PFSK-1 (cell line): Measurements from ENCODE around the gene AGTR1.

Source experiments
- FOXP2 ChIP-seq: optimal IDR thresholded peaks from 2 replicates; pipeline ENCODE3; 2011; ENCODE audit warnings: borderline replicate concordance, control low read depth, inconsistent platforms; ENCODE audit not compliant: insufficient read depth; ENCODE audit errors: extremely low read length, extremely low read depth
- POLR2AphosphoS5 ChIP-seq: IDR thresholded peaks from 2 replicates; pipeline ENCODE4 v1.6.1; 2012; ENCODE audit warnings: low read depth, mild to moderate bottlenecking, control low read depth, low read length, moderate library complexity
- SIN3A ChIP-seq: IDR thresholded peaks from 2 replicates; pipeline ENCODE4 v1.6.1; 2012; ENCODE audit warnings: mild to moderate bottlenecking, low read length, moderate library complexity, borderline replicate concordance; ENCODE audit not compliant: insufficient read depth
- TAF1 ChIP-seq: IDR thresholded peaks from 2 replicates; pipeline ENCODE4 v1.6.1; 2012; ENCODE audit warnings: low read length, control low read depth, borderline replicate concordance; ENCODE audit not compliant: insufficient read depth
- TF ChIP-seq, protein P1 (sequence below), 2 experiments: IDR thresholded peaks; 2 replicates each; pipeline versions ENCODE4 v1.6.1 to v1.8.0; 2011 to 2012; ENCODE audit warnings: low read depth in 2 of 2, low read length in 2 of 2, control low read depth in 1 of 2, inconsistent platforms in 1 of 2, mild to moderate bottlenecking in 1 of 2, moderate library complexity in 1 of 2; ENCODE audit not compliant: insufficient read depth in 1 of 2

The AGTR1 gene

DNA sequence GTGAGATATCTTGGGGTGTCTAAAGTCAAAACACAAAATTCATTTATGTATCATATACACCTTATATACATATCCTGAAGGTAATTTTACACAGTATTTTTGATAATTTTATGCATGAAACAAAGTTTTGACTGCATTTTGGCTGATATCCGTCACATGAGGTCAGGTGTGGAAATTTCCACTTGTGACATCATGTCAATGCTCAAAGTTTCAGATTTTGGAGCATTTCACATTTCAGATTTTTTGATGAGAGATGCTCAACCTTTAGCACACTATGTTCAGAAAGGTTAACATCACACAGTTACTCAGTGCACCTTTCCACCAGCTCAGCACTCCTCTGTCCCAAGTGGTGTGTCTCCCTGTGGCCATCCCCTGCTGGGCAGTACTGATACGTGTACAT lies 92.2 kb downstream of the AGTR1 start:
- TF ChIP-seq, protein P1, sequence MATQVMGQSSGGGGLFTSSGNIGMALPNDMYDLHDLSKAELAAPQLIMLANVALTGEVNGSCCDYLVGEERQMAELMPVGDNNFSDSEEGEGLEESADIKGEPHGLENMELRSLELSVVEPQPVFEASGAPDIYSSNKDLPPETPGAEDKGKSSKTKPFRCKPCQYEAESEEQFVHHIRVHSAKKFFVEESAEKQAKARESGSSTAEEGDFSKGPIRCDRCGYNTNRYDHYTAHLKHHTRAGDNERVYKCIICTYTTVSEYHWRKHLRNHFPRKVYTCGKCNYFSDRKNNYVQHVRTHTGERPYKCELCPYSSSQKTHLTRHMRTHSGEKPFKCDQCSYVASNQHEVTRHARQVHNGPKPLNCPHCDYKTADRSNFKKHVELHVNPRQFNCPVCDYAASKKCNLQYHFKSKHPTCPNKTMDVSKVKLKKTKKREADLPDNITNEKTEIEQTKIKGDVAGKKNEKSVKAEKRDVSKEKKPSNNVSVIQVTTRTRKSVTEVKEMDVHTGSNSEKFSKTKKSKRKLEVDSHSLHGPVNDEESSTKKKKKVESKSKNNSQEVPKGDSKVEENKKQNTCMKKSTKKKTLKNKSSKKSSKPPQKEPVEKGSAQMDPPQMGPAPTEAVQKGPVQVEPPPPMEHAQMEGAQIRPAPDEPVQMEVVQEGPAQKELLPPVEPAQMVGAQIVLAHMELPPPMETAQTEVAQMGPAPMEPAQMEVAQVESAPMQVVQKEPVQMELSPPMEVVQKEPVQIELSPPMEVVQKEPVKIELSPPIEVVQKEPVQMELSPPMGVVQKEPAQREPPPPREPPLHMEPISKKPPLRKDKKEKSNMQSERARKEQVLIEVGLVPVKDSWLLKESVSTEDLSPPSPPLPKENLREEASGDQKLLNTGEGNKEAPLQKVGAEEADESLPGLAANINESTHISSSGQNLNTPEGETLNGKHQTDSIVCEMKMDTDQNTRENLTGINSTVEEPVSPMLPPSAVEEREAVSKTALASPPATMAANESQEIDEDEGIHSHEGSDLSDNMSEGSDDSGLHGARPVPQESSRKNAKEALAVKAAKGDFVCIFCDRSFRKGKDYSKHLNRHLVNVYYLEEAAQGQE (IDR thresholded peaks at IDR 0.05; ENCODE audit: insufficient read depth in 1 of 2, low read depth in 2 of 2, low read length in 2 of 2) = no peak
- TF ChIP-seq TAF1 (no peak), FOXP2 (no peak), SIN3A (no peak), POLR2AphosphoS5 (no peak)

DNA sequence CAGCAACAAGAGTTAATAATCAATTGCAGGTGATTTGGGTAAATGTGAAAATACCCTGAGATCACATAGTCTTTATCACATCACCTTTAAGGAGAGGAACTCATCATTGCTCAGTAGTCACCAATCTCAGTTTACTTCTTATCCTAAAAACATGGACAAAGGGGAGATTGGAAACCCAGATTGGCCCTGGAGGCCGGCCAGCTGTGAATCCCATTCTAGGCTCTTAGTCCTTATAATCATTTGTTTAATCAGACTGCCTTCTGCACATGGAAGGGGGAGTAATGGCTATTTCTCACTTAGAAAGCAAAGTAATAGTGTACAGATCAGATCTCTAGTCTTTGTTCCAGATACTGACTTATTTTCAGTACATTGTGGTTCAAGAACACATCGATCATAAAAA lies 92.7 kb downstream of the AGTR1 start:
- TF ChIP-seq SIN3A (no peak), TAF1 (no peak), FOXP2 (no peak), POLR2AphosphoS5 (no peak)
- TF ChIP-seq, protein P1 (IDR thresholded peaks at IDR 0.05; ENCODE audit: insufficient read depth in 1 of 2, low read depth in 2 of 2, low read length in 2 of 2) = no peak

DNA sequence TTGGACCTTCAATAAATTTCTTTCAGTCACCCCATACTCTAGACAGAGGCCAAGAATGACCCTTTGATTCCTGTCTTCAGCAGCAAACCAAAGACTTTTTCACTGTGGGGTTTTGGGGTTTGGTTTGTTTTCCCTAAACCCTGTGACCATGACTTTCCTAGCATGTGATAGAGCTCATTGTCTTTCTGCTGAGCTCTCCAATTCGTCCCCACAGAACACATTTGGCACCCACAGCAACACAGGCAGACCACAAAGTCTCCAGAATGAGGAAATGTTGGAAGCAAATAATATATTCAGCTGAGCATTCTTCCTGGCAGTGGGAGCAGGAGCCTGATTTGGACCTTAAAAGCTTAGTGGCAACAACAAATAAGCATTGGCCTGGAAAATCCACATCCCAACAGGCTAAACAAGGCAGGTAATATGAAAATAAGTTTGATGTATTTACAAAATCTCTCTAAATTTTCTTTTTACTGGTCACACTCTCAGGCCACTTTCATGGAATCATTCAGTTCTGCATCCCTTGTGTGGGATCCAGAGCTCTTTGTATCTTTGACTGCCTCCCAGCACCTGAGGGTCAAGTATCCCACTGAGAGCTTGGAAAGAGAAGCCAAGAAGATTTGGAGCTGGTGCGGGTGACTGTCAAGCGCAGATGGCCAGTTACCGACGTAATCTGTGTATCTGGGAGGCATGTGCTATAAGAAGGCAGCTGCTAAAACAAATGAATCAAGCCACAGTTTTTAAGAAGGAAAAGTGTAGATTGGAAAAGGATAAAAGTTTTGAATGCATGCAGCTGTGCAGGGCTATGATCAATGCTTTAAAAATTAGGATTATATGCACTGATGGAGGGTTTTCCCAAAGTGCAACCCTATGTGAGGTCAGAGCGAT lies 93.4 kb downstream of the AGTR1 start:
- TF ChIP-seq FOXP2 = no peak

DNA sequence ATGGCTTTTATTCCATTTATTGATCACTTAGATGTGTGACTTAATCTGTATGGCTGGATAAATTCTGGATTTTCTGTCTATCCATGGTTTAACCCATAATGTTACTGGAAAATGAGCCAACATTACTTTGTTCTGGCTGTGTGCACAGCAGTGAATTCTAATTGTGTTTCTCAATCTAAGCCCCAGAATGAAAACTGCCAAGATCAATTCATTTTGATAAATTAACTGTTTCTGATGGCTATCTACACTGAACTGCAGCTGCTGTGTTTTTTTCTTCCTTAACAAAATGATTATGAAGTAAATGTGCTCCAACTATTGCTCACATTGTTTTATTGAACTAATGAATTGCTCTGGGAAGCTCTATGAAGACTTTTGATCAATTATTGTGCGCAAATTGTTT lies 94.2 kb downstream of the AGTR1 start:
- no peak for TF ChIP-seq POLR2AphosphoS5
- no peak for TF ChIP-seq SIN3A
- no peak for TF ChIP-seq TAF1
- TF ChIP-seq, protein P1 (IDR thresholded peaks at IDR 0.05; ENCODE audit: insufficient read depth in 1 of 2, low read depth in 2 of 2, low read length in 2 of 2) = no peak
- no peak for TF ChIP-seq FOXP2

DNA sequence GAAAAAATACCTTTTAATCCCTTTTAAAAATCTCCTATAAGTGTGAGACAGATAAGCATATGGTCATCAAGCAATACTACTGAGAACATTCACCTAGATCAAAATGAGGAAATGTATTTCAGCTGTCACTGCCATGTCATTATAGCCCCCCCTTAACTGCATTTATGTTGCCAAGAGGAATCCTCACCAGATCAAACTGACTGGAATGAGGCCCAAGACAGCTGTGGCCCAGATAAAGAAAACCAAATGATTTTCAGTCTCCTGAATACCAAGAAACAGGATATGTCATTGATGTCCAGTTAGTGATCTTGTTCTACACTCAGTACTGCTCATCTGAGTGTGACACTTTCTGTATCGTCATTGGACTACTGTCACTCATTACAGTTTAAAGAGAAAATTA lies 94.8 kb downstream of the AGTR1 start:
- TF ChIP-seq POLR2AphosphoS5 = no peak
- TF ChIP-seq FOXP2 = no peak
- TF ChIP-seq SIN3A = no peak
- TF ChIP-seq, protein P1 (IDR thresholded peaks at IDR 0.05; ENCODE audit: insufficient read depth in 1 of 2, low read depth in 2 of 2, low read length in 2 of 2) = no peak
- TF ChIP-seq TAF1 = no peak
